Caco-2 (cell line): ENCODE data around the gene CGA. TPM values are rescaled to one million over a fixed set of nuclear protein-coding genes. Genes with fewer than 3 reads are reported as not detected.

Experiments
- BruUV-seq: library from RNA; stranded (reverse); fragments of 400-500 nt; replicated peaks from 2 replicates; lab custom pipeline; 2021; lab: Mats Ljungman, UMichigan
- CTCF ChIA-PET: fragments of 300-600 bp; sonication (Branson Sonifier 250); formaldehyde crosslinking; loops from one replicate; lab custom pipeline; 2022; ENCODE audit warnings: antibody characterized with exemption; lab: Charles Lee
- POLR2A ChIA-PET: fragments of 300-600 bp; sonication (Branson Sonifier 250); formaldehyde crosslinking; loops from one replicate; lab custom pipeline; 2022; ENCODE audit warnings: antibody characterized with exemption; lab: Charles Lee
- DNase-seq, 2 experiments: peaks; one replicate each; pipeline versions ENCODE4 v3.0.0 to v3.0.0-alpha.2; 2020 to 2022
- H3K27me3 ChIP-seq: replicated peaks from 2 replicates; pipeline ENCODE4 v1.6.0; 2011; ENCODE audit warnings: low read length; ENCODE audit not compliant: control insufficient read depth, insufficient read depth
- H3K36me3 ChIP-seq: 2 replicates; pipeline ENCODE4 v1.5.1; 2011; ENCODE audit warnings: low read length; ENCODE audit not compliant: control insufficient read depth, insufficient read depth
- H3K4me1 ChIP-seq: fragments of 250-450 bp; sonication (Bioruptor Pico); 2 replicates; pipeline ENCODE4 v1.5.1; 2020; ENCODE audit warnings: mild to moderate bottlenecking
- H3K4me3 ChIP-seq: 2 replicates; pipeline ENCODE4 v1.5.1; 2011; ENCODE audit warnings: low read depth, mild to moderate bottlenecking, control low read depth, low read length
- H3K9me3 ChIP-seq: fragments of 250-450 bp; sonication (Bioruptor Pico); 2 replicates; pipeline ENCODE4 v1.5.1; 2020; ENCODE audit warnings: mild to moderate bottlenecking, moderate library complexity
- H3K27ac Mint-ChIP-seq: one replicate; pipeline ENCODE4 v1.8.0; 2022; ENCODE audit warnings: mixed read lengths; ENCODE audit not compliant: unreplicated experiment
- H3K27me3 Mint-ChIP-seq: one replicate; pipeline ENCODE4 v1.8.0; 2022; ENCODE audit warnings: mixed read lengths; ENCODE audit not compliant: insufficient read depth, unreplicated experiment
- H3K36me3 Mint-ChIP-seq: one replicate; pipeline ENCODE4 v1.8.0; 2022; ENCODE audit warnings: mild to moderate bottlenecking, mixed read lengths; ENCODE audit not compliant: insufficient read depth, unreplicated experiment
- H3K4me1 Mint-ChIP-seq: one replicate; pipeline ENCODE4 v1.8.0; 2022; ENCODE audit warnings: low read depth, mixed read lengths; ENCODE audit not compliant: unreplicated experiment
- H3K4me3 Mint-ChIP-seq: one replicate; pipeline ENCODE4 v1.8.0; 2022; ENCODE audit warnings: mild to moderate bottlenecking, moderate library complexity, mixed read lengths; ENCODE audit not compliant: unreplicated experiment
- H3K9me3 Mint-ChIP-seq: one replicate; pipeline ENCODE4 v1.8.0; 2022; ENCODE audit warnings: mixed read lengths; ENCODE audit not compliant: unreplicated experiment
- CTCF ChIP-seq, 2 experiments: fragments of 200-600 bp in 1 of 2; IDR thresholded peaks; 1 replicate in 1 of 2; 2 replicates in 1 of 2; pipeline versions ENCODE4 v1.5.1 to v1.8.0; 2011 to 2022; ENCODE audit warnings: antibody characterized with exemption in 1 of 2, control low read depth in 1 of 2, inconsistent platforms in 1 of 2, low read depth in 1 of 2, low read length in 1 of 2, mild to moderate bottlenecking in 1 of 2, moderate library complexity in 1 of 2; ENCODE audit not compliant: insufficient read depth in 1 of 2, severe bottlenecking in 1 of 2, unreplicated experiment in 1 of 2
- intact Hi-C: fragments of 100-400 bp; cut with micrococcal nuclease; formaldehyde crosslinking; loops from one replicate; pipeline ENCODE4 v1.10.0; 2022; ENCODE audit not compliant: unreplicated experiment
- total RNA-seq: library from RNA; stranded (reverse); gene quantifications from 2 replicates; pipeline ENCODE4 v1.2.3, GENCODE V29; 2022

CGA gene
- total RNA-seq, 1 experiment from 2014 or later, result not detected

GRCh38 chr6:87136963-87137362, 42.1 kb upstream of the CGA start:
- TF ChIP-seq CTCF (IDR thresholded peaks at IDR 0.05; ENCODE audit: insufficient read depth in 1 of 2, low read depth in 1 of 2, low read length in 1 of 2, severe bottlenecking in 1 of 2, unreplicated experiment in 1 of 2), result no peak
- Histone ChIP-seq H3K27me3 (no peaks in the 10 kb centered on the region), H3K9me3 (peaks cover 2% of the 10 kb centered on the region; the same call in 1 of the 2 replicates), H3K4me1 (no peaks in the 10 kb centered on the region), H3K36me3 (no peaks in the 10 kb centered on the region), H3K4me3 (no peak overlapping the region)
- H3K4me3 Mint-ChIP-seq, result no peak overlapping the region
- H3K27me3 Mint-ChIP-seq, result peaks cover 5% of the 10 kb centered on the region
- POLR2A ChIA-PET, result no interaction called here
- no peak overlapping the region for H3K27ac Mint-ChIP-seq
- intact Hi-C loops, result loop anchor here (5.0 kb wide), 1 partner anchor 140 kb away; no protein-coding TSS in a partner anchor
- H3K36me3 Mint-ChIP-seq, result no peaks in the 10 kb centered on the region
- no peaks in the 10 kb centered on the region for H3K9me3 Mint-ChIP-seq
- H3K4me1 Mint-ChIP-seq, result no peaks in the 10 kb centered on the region
- CTCF ChIA-PET, result no interaction called here
- BruUV-seq, result no TSS peak
- DNase-seq, result no peak

GRCh38 chr6:87127737-87128136, 32.8 kb upstream of the CGA start:
- Histone ChIP-seq H3K36me3 (no peaks in the 10 kb centered on the region), H3K27me3 (no peaks in the 10 kb centered on the region), H3K9me3 (no peaks in the 10 kb centered on the region), H3K4me3 (no peak overlapping the region), H3K4me1 (no peaks in the 10 kb centered on the region)
- H3K36me3 Mint-ChIP-seq, result no peaks in the 10 kb centered on the region
- CTCF ChIA-PET, result no interaction called here
- DNase-seq, result no peak
- no peaks in the 10 kb centered on the region for H3K9me3 Mint-ChIP-seq
- no peaks in the 10 kb centered on the region for H3K4me1 Mint-ChIP-seq
- POLR2A ChIA-PET, result no interaction called here
- TF ChIP-seq CTCF (IDR thresholded peaks at IDR 0.05; ENCODE audit: insufficient read depth in 1 of 2, low read depth in 1 of 2, low read length in 1 of 2, severe bottlenecking in 1 of 2, unreplicated experiment in 1 of 2), result no peak
- no peak overlapping the region for H3K27ac Mint-ChIP-seq
- H3K4me3 Mint-ChIP-seq, result no peak overlapping the region
- BruUV-seq, result no TSS peak
- intact Hi-C loops, result no loop called here
- no peaks in the 10 kb centered on the region for H3K27me3 Mint-ChIP-seq

- no peak for TF ChIP-seq CTCF (IDR thresholded peaks at IDR 0.05; ENCODE audit: insufficient read depth in 1 of 2, low read depth in 1 of 2, low read length in 1 of 2, severe bottlenecking in 1 of 2, unreplicated experiment in 1 of 2)
- POLR2A ChIA-PET, result no interaction called here
- no peak overlapping the region for H3K27ac Mint-ChIP-seq
Measured at GRCh38 chr6:87126501-87126900, 31.6 kb upstream of the CGA start.

More at GRCh38 chr6:87126501-87126900, 31.6 kb upstream of the CGA start:
- intact Hi-C loops, result no loop called here
- no peaks in the 10 kb centered on the region for H3K9me3 ChIP-seq
- H3K36me3 Mint-ChIP-seq, result no peaks in the 10 kb centered on the region
- H3K9me3 Mint-ChIP-seq, result no peaks in the 10 kb centered on the region
- no peaks in the 10 kb centered on the region for H3K4me1 Mint-ChIP-seq
- H3K4me3 ChIP-seq, result no peak overlapping the region
- H3K4me1 ChIP-seq, result no peaks in the 10 kb centered on the region
- H3K27me3 ChIP-seq, result no peaks in the 10 kb centered on the region
- H3K27me3 Mint-ChIP-seq, result no peaks in the 10 kb centered on the region
- BruUV-seq, result no TSS peak
- CTCF ChIA-PET, result no interaction called here
- no peak overlapping the region for H3K4me3 Mint-ChIP-seq
- no peaks in the 10 kb centered on the region for H3K36me3 ChIP-seq
- no peak for DNase-seq
